Neural crest cell (in vitro differentiated cells): ENCODE results near the gene SLC2A9. TPM values are rescaled to one million over a fixed set of nuclear protein-coding genes. Genes with fewer than 3 reads are reported as not detected.
A peak's percentile ranks its signal among the peaks of the same experiment; 100 is the strongest.

ENCODE experiments used
- DNase-seq: peaks from one replicate; pipeline ENCODE4 v3.0.0; 2021; ENCODE audit warnings: low read depth, mixed read lengths, low spot score
- H3K27ac Mint-ChIP-seq: one replicate; pipeline ENCODE4 v1.8.0; 2021; ENCODE audit warnings: mild to moderate bottlenecking, mixed read lengths; ENCODE audit not compliant: unreplicated experiment
- H3K27me3 Mint-ChIP-seq: 2 replicates; pipeline ENCODE4 v1.8.0; 2021; ENCODE audit warnings: low read depth, mild to moderate bottlenecking, mixed read lengths
- H3K36me3 Mint-ChIP-seq: 2 replicates; pipeline ENCODE4 v1.8.0; 2021; ENCODE audit warnings: low read depth, mild to moderate bottlenecking, mixed read lengths
- H3K4me1 Mint-ChIP-seq: 2 replicates; pipeline ENCODE4 v1.8.0; 2021; ENCODE audit warnings: mixed read lengths
- H3K4me3 Mint-ChIP-seq: one replicate; pipeline ENCODE4 v1.8.0; 2021; ENCODE audit warnings: mild to moderate bottlenecking, mixed read lengths
- H3K9me3 Mint-ChIP-seq: 2 replicates; pipeline ENCODE4 v1.8.0; 2021; ENCODE audit warnings: mixed read lengths
- long read RNA-seq: library from polyadenylated mRNA; unstranded; transcript quantifications from one replicate; pipeline ENCODE4 v2.0.0, GENCODE V29; 2020
- total RNA-seq: library from RNA; stranded (reverse); gene quantifications from 2 replicates; pipeline ENCODE4 v1.2.1, GENCODE V29; 2021
- TF ChIP-seq, protein P1 (sequence below): fragments of 200-600 bp; sonication (generic); conservative IDR thresholded peaks from 2 replicates; pipeline ENCODE4 v1.5.0; 2021; ENCODE audit warnings: antibody characterized with exemption, mild to moderate bottlenecking

Gene SLC2A9
- 0.26 TPM in 1 of 2 replicates, not detected in the other for total RNA-seq
- long read RNA-seq, partial matches to known transcripts = 0 of 1 reads
- long read RNA-seq, other reads (novel, unspliced or antisense) = 1 of 1 reads

GRCh38 chr4:10020871-10021652 is at the start of gene SLC2A9:
Gene SLC2A9 (minus strand): TSS chr4:10021497. CDS start chr4:10021429, 68 bp downstream.
- H3K9me3 Mint-ChIP-seq = no peaks in the 10 kb centered on the region
- DNase-seq = no peak
- no peaks in the 10 kb centered on the region for H3K36me3 Mint-ChIP-seq
- H3K4me1 Mint-ChIP-seq = peaks cover 39% of the 10 kb centered on the region
- TF ChIP-seq, protein P1, sequence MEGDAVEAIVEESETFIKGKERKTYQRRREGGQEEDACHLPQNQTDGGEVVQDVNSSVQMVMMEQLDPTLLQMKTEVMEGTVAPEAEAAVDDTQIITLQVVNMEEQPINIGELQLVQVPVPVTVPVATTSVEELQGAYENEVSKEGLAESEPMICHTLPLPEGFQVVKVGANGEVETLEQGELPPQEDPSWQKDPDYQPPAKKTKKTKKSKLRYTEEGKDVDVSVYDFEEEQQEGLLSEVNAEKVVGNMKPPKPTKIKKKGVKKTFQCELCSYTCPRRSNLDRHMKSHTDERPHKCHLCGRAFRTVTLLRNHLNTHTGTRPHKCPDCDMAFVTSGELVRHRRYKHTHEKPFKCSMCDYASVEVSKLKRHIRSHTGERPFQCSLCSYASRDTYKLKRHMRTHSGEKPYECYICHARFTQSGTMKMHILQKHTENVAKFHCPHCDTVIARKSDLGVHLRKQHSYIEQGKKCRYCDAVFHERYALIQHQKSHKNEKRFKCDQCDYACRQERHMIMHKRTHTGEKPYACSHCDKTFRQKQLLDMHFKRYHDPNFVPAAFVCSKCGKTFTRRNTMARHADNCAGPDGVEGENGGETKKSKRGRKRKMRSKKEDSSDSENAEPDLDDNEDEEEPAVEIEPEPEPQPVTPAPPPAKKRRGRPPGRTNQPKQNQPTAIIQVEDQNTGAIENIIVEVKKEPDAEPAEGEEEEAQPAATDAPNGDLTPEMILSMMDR = no peak
- H3K27ac Mint-ChIP-seq = peak within 1 kb of the TSS; percentile 72
- no peak within 1 kb of the TSS for H3K4me3 Mint-ChIP-seq
- H3K27me3 Mint-ChIP-seq = no peaks in the 10 kb centered on the region

GRCh38 chr4:10069075-10069642 is 47.9 kb upstream of the SLC2A9 start:
- Mint-ChIP-seq H3K9me3 (no peaks in the 10 kb centered on the region), H3K4me3 (no peak overlapping the region), H3K4me1 (peaks cover 13% of the 10 kb centered on the region), H3K27me3 (no peaks in the 10 kb centered on the region), H3K27ac (peak overlapping the region; percentile 94), H3K36me3 (peaks cover 3% of the 10 kb centered on the region)
- no peak for DNase-seq
- TF ChIP-seq, protein P1 = no peak

- Mint-ChIP-seq H3K27me3 (no peaks in the 10 kb centered on the region), H3K36me3 (peaks cover 3% of the 10 kb centered on the region), H3K9me3 (no peaks in the 10 kb centered on the region), H3K4me3 (no peak overlapping the region), H3K4me1 (peaks cover 19% of the 10 kb centered on the region), H3K27ac (no peak overlapping the region)
- no peak for DNase-seq
- TF ChIP-seq, protein P1 = no peak
Observed at GRCh38 chr4:10066670-10067651, 45.7 kb upstream of the SLC2A9 start.

DNA sequence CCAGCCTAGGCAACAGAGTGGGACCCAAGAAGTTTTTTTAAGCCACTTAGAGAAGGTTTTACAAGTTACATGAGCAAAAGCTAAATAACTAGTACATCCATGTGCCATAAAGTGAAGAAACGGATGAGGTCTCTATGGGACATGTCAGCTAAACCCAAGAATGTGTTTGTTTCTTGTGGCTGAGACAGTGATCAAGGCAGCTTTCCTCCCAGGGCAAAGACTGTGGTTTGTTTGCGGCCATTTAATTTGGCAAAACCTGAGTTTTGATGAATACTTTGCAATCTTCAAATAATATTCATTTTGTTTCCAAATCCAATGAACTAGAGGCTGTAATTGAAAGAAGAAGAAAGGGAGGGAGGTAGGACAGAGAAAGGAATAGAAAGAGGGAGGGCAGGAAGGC is 44.9 kb upstream of the SLC2A9 start:
- TF ChIP-seq, protein P1 = no peak
- Mint-ChIP-seq H3K36me3 (peaks cover 3% of the 10 kb centered on the region), H3K27ac (no peak overlapping the region), H3K4me3 (no peak overlapping the region), H3K9me3 (no peaks in the 10 kb centered on the region), H3K27me3 (no peaks in the 10 kb centered on the region), H3K4me1 (peaks cover 19% of the 10 kb centered on the region)
- DNase-seq = no peak
